SK-N-SH (cell line): ENCODE data around the gene PEX14. TPM values are rescaled to one million over a fixed set of nuclear protein-coding genes. Genes with fewer than 3 reads are reported as not detected.

Experiments
- CTCF ChIA-PET: fragments of 300-600, 350-600 bp; formaldehyde crosslinking; extraction: SDS; loops from one replicate; lab custom pipeline; 2021; lab: Yijun Ruan, JAX
- POLR2A ChIA-PET: fragments of 350-600 bp; sonication (Branson Sonifier 250); formaldehyde crosslinking; extraction: SDS; loops from one replicate; lab custom pipeline; 2020; ENCODE audit warnings: antibody characterized with exemption, inconsistent platforms; lab: Yijun Ruan, JAX
- DNase-seq: peaks from one replicate; pipeline ENCODE4 v3.0.0; 2012
- H2AFZ ChIP-seq: fragments of 200-600 bp; sonication (generic); 2 replicates; pipeline ENCODE4 v1.8.1; 2016; ENCODE audit warnings: antibody characterized with exemption, mild to moderate bottlenecking, low read depth
- H3F3A ChIP-seq: fragments of 200-600 bp; sonication (generic); replicated peaks from 2 replicates; pipeline ENCODE3; 2016; ENCODE audit warnings: antibody characterized with exemption, mild to moderate bottlenecking; ENCODE audit not compliant: insufficient read depth
- H3K27ac ChIP-seq, 2 experiments: fragments of 200-500 bp in 1 of 2; fragments of 200-600 bp in 1 of 2; sonication (Bioruptor generic) in 1 of 2; sonication (generic), shearing (Covaris generic) in 1 of 2; 2 replicates each; pipeline versions ENCODE4 v1.5.1 to v1.6.1; 2014 to 2016; ENCODE audit warnings: low read depth in 2 of 2, inconsistent platforms in 1 of 2, low read length in 1 of 2, mild to moderate bottlenecking in 1 of 2, mixed read lengths in 1 of 2
- H3K27me3 ChIP-seq: fragments of 200-600 bp; sonication (generic), shearing (Covaris generic); 2 replicates; pipeline ENCODE4 v1.6.1; 2016; ENCODE audit warnings: mixed run types; ENCODE audit not compliant: insufficient read depth
- H3K36me3 ChIP-seq, 2 experiments: fragments of 200-500 bp in 1 of 2; fragments of 200-600 bp in 1 of 2; sonication (Bioruptor generic) in 1 of 2; sonication (generic) in 1 of 2; replicated peaks in 1 of 2; 2 replicates each; pipeline versions ENCODE3 to v1.5.1; 2014 to 2016; ENCODE audit warnings: low read length in 1 of 2, mild to moderate bottlenecking in 1 of 2; ENCODE audit not compliant: insufficient read depth in 2 of 2, control insufficient read depth in 1 of 2
- H3K4me1 ChIP-seq, 2 experiments: fragments of 200-500 bp in 1 of 2; fragments of 200-600 bp in 1 of 2; sonication (Bioruptor generic) in 1 of 2; sonication (generic), shearing (Covaris generic) in 1 of 2; 2 replicates each; pipeline versions ENCODE4 v1.5.1 to v1.6.1; 2014 to 2016; ENCODE audit warnings: low read depth in 1 of 2, low read length in 1 of 2, mixed run types in 1 of 2; ENCODE audit not compliant: insufficient read depth in 2 of 2, control insufficient read depth in 1 of 2
- H3K4me2 ChIP-seq: fragments of 200-600 bp; sonication (generic), shearing (Covaris generic); 2 replicates; pipeline ENCODE4 v1.6.1; 2017; ENCODE audit warnings: mixed run types
- H3K4me3 ChIP-seq, 2 experiments: fragments of 200-500 bp in 1 of 2; fragments of 200-600 bp in 1 of 2; sonication (Bioruptor generic) in 1 of 2; sonication (generic), shearing (Covaris generic) in 1 of 2; 2 replicates each; pipeline versions ENCODE4 v1.5.1 to v1.8.1; 2014 to 2016; ENCODE audit warnings: low read depth in 2 of 2, inconsistent platforms in 1 of 2, low read length in 1 of 2, mild to moderate bottlenecking in 1 of 2, mixed read lengths in 1 of 2, moderate library complexity in 1 of 2
- H3K79me2 ChIP-seq: fragments of 200-600 bp; sonication (generic); 2 replicates; pipeline ENCODE4 v1.8.1; 2017; ENCODE audit warnings: mild to moderate bottlenecking; ENCODE audit not compliant: insufficient read depth
- H3K9ac ChIP-seq: fragments of 200-600 bp; sonication (generic); 2 replicates; pipeline ENCODE4 v1.6.1; 2017; ENCODE audit warnings: mixed run types
- H3K9me2 ChIP-seq: fragments of 200-600 bp; sonication (generic); 2 replicates; pipeline ENCODE4 v1.6.1; 2017; ENCODE audit warnings: mixed run types
- H3K9me3 ChIP-seq: fragments of 200-600 bp; sonication (generic); 2 replicates; pipeline ENCODE4 v1.6.1; 2017; ENCODE audit warnings: mixed run types, mild to moderate bottlenecking, moderate library complexity
- H4K20me1 ChIP-seq: fragments of 200-600 bp; sonication (generic); 2 replicates; pipeline ENCODE4 v1.6.1; 2017; ENCODE audit warnings: mild to moderate bottlenecking, mixed run types; ENCODE audit not compliant: insufficient read depth
- ELF1 ChIP-seq: IDR thresholded peaks from 2 replicates; pipeline ENCODE4 v1.4.0; 2012
- EP300 ChIP-seq, 2 experiments: IDR thresholded peaks; 2 replicates each; pipeline versions ENCODE4 v1.4.0 to v1.6.1; 2012; ENCODE audit warnings: borderline replicate concordance in 1 of 2, low read depth in 1 of 2, low read length in 1 of 2
- EZH2phosphoT487 ChIP-seq: fragments of 200-600 bp; sonication (generic); IDR thresholded peaks from 2 replicates; pipeline ENCODE4 v1.6.1; 2017; ENCODE audit warnings: low read depth, mixed run types, mild to moderate bottlenecking, antibody characterized with exemption, moderate library complexity, borderline replicate concordance
- FOXJ3 ChIP-seq: sonication (generic); formaldehyde crosslinking; IDR thresholded peaks from 2 replicates; pipeline ENCODE4 v1.5.1; 2020; ENCODE audit warnings: mild to moderate bottlenecking, missing genetic modification reagents
- FOXM1 ChIP-seq: IDR thresholded peaks from 2 replicates; pipeline ENCODE4 v1.4.0; 2012; ENCODE audit warnings: low read depth, mild to moderate bottlenecking
- GATA2 ChIP-seq: sonication (generic); formaldehyde crosslinking; IDR thresholded peaks from 2 replicates; pipeline ENCODE4 v1.5.0; 2020; ENCODE audit warnings: mild to moderate bottlenecking, missing genetic modification reagents
- JUND ChIP-seq: IDR thresholded peaks from 2 replicates; pipeline ENCODE4 v1.4.0; 2012
- MXI1 ChIP-seq: IDR thresholded peaks from 2 replicates; pipeline ENCODE4 v1.6.1; 2012; ENCODE audit warnings: mild to moderate bottlenecking, low read depth, low read length, improper control_type of control experiment
- NFIC ChIP-seq: IDR thresholded peaks from 2 replicates; pipeline ENCODE4 v1.4.0; 2012; ENCODE audit warnings: borderline replicate concordance
- NRF1 ChIP-seq: IDR thresholded peaks from 2 replicates; pipeline ENCODE4 v1.6.1; 2012; ENCODE audit warnings: low read depth, mild to moderate bottlenecking, low read length
- POLR2AphosphoS5 ChIP-seq: IDR thresholded peaks from 2 replicates; pipeline ENCODE4 v1.6.1; 2012; ENCODE audit warnings: low read depth, low read length
- RFX5 ChIP-seq: IDR thresholded peaks from 2 replicates; pipeline ENCODE4 v1.6.1; 2012; ENCODE audit warnings: mild to moderate bottlenecking, improper control_type of control experiment, low read length
- RXRA ChIP-seq: IDR thresholded peaks from 2 replicates; pipeline ENCODE4 v1.4.0; 2012; ENCODE audit warnings: low read depth, mild to moderate bottlenecking, borderline replicate concordance
- SMC3 ChIP-seq: IDR thresholded peaks from 2 replicates; pipeline ENCODE4 v1.6.1; 2012; ENCODE audit warnings: low read depth, low read length, improper control_type of control experiment
- TAF1 ChIP-seq: IDR thresholded peaks from 2 replicates; pipeline ENCODE4 v1.6.1; 2012; ENCODE audit warnings: low read depth, mild to moderate bottlenecking, low read length, moderate library complexity, borderline replicate concordance
- TCF12 ChIP-seq: IDR thresholded peaks from 2 replicates; pipeline ENCODE4 v1.4.0; 2012
- USF1 ChIP-seq: IDR thresholded peaks from 2 replicates; pipeline ENCODE4 v1.4.0; 2012; ENCODE audit warnings: low read depth, borderline replicate concordance
- WGBS: methylation state at CpG from one replicate; pipeline ENCODE4 v1.1.6; 2017; ENCODE audit warnings: low lambda C conversion rate; 5-methylcytosine and 5-hydroxymethylcytosine counted together
- polyA plus RNA-seq, 3 experiments: library from polyadenylated mRNA; depleted of rRNA; stranded (reverse); fragments of >200 nt; gene quantifications; 2 replicates each; pipeline ENCODE4 v1.2.3, GENCODE V29; 2012
- TF ChIP-seq, protein P1 (sequence below): IDR thresholded peaks from 2 replicates; pipeline ENCODE4 v1.4.0; 2012; ENCODE audit warnings: low read depth
- TF ChIP-seq, protein P2 (sequence below): IDR thresholded peaks from 2 replicates; pipeline ENCODE4 v1.4.0; 2012; ENCODE audit warnings: low read depth, borderline replicate concordance
- TF ChIP-seq, protein P3 (sequence below): fragments of 150-350 bp; IDR thresholded peaks from 2 replicates; pipeline ENCODE4 v1.6.1; 2017; ENCODE audit warnings: antibody characterized with exemption, low read length, low read depth, borderline replicate concordance

Gene PEX14
- polyA plus RNA-seq, 1 of the 3 experiments (the other 2 are of a cell fraction) = 36.2 TPM

GRCh38 chr1:10635992-10636391 lies 161.2 kb downstream of the PEX14 start:
- peaks cover 0 to 5% of the 10 kb centered on the region in 2 experiments for H3K36me3 ChIP-seq
- H3K9ac ChIP-seq = no peak overlapping the region
- DNase-seq = peak; percentile 45
- 85% methylated on average over 4 of the region's 18 CpGs for WGBS
- no peaks in the 10 kb centered on the region for H4K20me1 ChIP-seq
- H3K4me2 ChIP-seq = no peak overlapping the region
- ChIA-PET POLR2A (no interaction called here), CTCF (interaction anchor here (1.1 kb wide), 1 partner anchor 231 kb away, joined by 3 read pairs; no protein-coding TSS in a partner anchor)
- H3K9me3 ChIP-seq = no peaks in the 10 kb centered on the region
- TF ChIP-seq EZH2phosphoT487 (no peak), RFX5 (no peak), POLR2AphosphoS5 (no peak), TCF12 (no peak), JUND (no peak), FOXJ3 (CRISPR knock-in tag) (no peak), MXI1 (no peak)
- TF ChIP-seq, protein P1, sequence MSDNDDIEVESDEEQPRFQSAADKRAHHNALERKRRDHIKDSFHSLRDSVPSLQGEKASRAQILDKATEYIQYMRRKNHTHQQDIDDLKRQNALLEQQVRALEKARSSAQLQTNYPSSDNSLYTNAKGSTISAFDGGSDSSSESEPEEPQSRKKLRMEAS = no peak
- no peaks in the 10 kb centered on the region for H3K27me3 ChIP-seq
- H3K79me2 ChIP-seq = no peaks in the 10 kb centered on the region
- H3K27ac ChIP-seq = no peak overlapping the region
- no peak overlapping the region for H2AFZ ChIP-seq
- peaks cover 3% of the 10 kb centered on the region for H3F3A ChIP-seq
- H3K9me2 ChIP-seq = no peaks in the 10 kb centered on the region
- peaks cover 5 to 41% of the 10 kb centered on the region in 2 experiments; a peak in 2 of 4 replicates for H3K4me1 ChIP-seq
- no peak overlapping the region for H3K4me3 ChIP-seq

DNA sequence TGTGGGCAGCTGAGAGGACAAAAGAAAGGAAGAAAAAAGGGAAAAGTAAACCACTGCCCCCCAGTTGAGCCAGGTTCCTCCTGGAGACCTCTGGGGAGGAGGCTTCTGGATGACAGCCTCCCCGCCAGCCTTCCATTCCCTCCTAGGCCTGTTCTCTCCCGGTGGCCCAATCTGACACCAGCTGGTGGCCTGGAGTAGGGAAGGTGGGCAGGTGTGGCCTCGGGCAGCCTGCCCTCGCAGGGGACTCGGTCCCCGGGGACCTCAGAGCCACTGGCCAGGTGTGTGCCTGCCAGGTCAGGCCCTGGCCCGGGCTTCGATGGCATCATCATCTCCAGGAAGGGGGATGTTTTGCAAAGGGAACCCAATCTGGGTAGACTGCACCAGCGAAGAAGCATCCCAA lies 162.7 kb downstream of the PEX14 start:
- Histone ChIP-seq H4K20me1 (no peaks in the 10 kb centered on the region), H3K27me3 (no peaks in the 10 kb centered on the region), H2AFZ (no peak overlapping the region), H3K9me2 (no peaks in the 10 kb centered on the region), H3K27ac (peak overlapping the region in 1 of 2 experiments; percentile 4; a peak in 1 of 4 replicates), H3F3A (peaks cover 3% of the 10 kb centered on the region), H3K4me1 (peaks cover 5 to 42% of the 10 kb centered on the region in 2 experiments; a peak in 2 of 4 replicates)
- POLR2A ChIA-PET = no interaction called here
- no peak for TF ChIP-seq RFX5
- TF ChIP-seq GATA2 = no peak
- TF ChIP-seq EP300 (IDR thresholded peaks at IDR 0.05; ENCODE audit: borderline replicate concordance in 1 of 2, low read depth in 1 of 2, low read length in 1 of 2) = no peak
- no peak for TF ChIP-seq NFIC
- TF ChIP-seq RXRA = no peak
- no peak for TF ChIP-seq TCF12
- no peak for TF ChIP-seq SMC3
- TF ChIP-seq JUND = no peak
- no peak for TF ChIP-seq POLR2AphosphoS5
- no peak for TF ChIP-seq NRF1
- TF ChIP-seq USF1 = no peak
- no peak for TF ChIP-seq FOXM1
- no peak for TF ChIP-seq TAF1
- TF ChIP-seq, protein P2, sequence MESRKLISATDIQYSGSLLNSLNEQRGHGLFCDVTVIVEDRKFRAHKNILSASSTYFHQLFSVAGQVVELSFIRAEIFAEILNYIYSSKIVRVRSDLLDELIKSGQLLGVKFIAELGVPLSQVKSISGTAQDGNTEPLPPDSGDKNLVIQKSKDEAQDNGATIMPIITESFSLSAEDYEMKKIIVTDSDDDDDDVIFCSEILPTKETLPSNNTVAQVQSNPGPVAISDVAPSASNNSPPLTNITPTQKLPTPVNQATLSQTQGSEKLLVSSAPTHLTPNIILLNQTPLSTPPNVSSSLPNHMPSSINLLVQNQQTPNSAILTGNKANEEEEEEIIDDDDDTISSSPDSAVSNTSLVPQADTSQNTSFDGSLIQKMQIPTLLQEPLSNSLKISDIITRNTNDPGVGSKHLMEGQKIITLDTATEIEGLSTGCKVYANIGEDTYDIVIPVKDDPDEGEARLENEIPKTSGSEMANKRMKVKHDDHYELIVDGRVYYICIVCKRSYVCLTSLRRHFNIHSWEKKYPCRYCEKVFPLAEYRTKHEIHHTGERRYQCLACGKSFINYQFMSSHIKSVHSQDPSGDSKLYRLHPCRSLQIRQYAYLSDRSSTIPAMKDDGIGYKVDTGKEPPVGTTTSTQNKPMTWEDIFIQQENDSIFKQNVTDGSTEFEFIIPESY = no peak
- TF ChIP-seq, protein P3, sequence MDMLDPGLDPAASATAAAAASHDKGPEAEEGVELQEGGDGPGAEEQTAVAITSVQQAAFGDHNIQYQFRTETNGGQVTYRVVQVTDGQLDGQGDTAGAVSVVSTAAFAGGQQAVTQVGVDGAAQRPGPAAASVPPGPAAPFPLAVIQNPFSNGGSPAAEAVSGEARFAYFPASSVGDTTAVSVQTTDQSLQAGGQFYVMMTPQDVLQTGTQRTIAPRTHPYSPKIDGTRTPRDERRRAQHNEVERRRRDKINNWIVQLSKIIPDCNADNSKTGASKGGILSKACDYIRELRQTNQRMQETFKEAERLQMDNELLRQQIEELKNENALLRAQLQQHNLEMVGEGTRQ = no peak
- TF ChIP-seq, protein P1 = no peak
- no peak for TF ChIP-seq FOXJ3 (CRISPR knock-in tag)
- TF ChIP-seq ELF1 = no peak
- TF ChIP-seq, all 33 proteins: peak for 0
- Histone ChIP-seq H3K9me3 (no peaks in the 10 kb centered on the region), H3K79me2 (no peaks in the 10 kb centered on the region), H3K9ac (no peak overlapping the region), H3K4me2 (no peak overlapping the region), H3K36me3 (peaks cover 0 to 5% of the 10 kb centered on the region in 2 experiments), H3K4me3 (no peak overlapping the region)
- CTCF ChIA-PET = interaction anchor here (1.0 to 1.1 kb wide), 2 partner anchors 10 to 37 kb away, joined by 3 read pairs; no protein-coding TSS in a partner anchor
- DNase-seq = peak; percentile 54
- 95% methylated on average over 5 of the region's 9 CpGs for WGBS
